T-helper 2 cell treated with Interferon-gamma antibody and Interleukin-4, amounts not matched to agents 5 μg/mL and 100 μg/mL, for 36 hours (primary cell): ENCODE data around the gene BIRC2.

ENCODE experiments used
- DNase-seq: peaks from one replicate; pipeline ENCODE4 v3.0.0; 2021; ENCODE audit warnings: low spot score
- H3K27ac Mint-ChIP-seq: one replicate; pipeline ENCODE4 v1.8.0; 2021; ENCODE audit warnings: mild to moderate bottlenecking, mixed read lengths
- H3K27me3 Mint-ChIP-seq: one replicate; pipeline ENCODE4 v1.8.0; 2021; ENCODE audit warnings: low read depth, mixed read lengths
- H3K36me3 Mint-ChIP-seq: one replicate; pipeline ENCODE4 v1.8.0; 2021; ENCODE audit warnings: low read depth, mixed read lengths
- H3K4me1 Mint-ChIP-seq: one replicate; pipeline ENCODE4 v1.8.0; 2021; ENCODE audit warnings: low read depth, mixed read lengths
- H3K4me3 Mint-ChIP-seq: one replicate; pipeline ENCODE4 v1.8.0; 2022; ENCODE audit warnings: mild to moderate bottlenecking, moderate library complexity, mixed read lengths
- H3K9me3 Mint-ChIP-seq: one replicate; pipeline ENCODE4 v1.8.0; 2021; ENCODE audit warnings: mixed read lengths

Gene BIRC2

DNA sequence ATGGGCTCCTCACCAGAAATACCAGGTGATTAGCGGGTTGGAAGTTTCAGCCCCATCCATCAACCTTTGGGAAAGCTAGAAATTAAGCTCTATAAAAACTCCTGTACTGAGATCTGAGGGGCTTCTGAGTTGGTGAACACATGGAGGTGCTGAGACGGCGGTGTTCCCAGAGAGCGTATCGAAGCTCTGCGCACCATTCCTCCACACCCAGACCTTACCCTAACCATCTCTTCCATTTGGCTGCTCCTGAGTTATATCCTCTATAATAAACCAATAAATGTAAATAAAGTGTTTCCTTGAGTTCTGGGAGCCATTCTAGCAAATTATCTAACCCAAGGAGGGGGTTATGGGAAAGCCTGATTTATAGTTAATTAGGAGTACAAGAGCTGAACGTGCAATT is 64.1 kb downstream of the BIRC2 start:
- H3K4me1 Mint-ChIP-seq, result peaks cover 54% of the 10 kb centered on the region
- H3K4me3 Mint-ChIP-seq, result no peak overlapping the region
- peaks cover 45% of the 10 kb centered on the region for H3K36me3 Mint-ChIP-seq
- no peaks in the 10 kb centered on the region for H3K27me3 Mint-ChIP-seq
- no peak for DNase-seq
- H3K27ac Mint-ChIP-seq, result no peak overlapping the region
- H3K9me3 Mint-ChIP-seq, result peaks cover 6% of the 10 kb centered on the region

DNA sequence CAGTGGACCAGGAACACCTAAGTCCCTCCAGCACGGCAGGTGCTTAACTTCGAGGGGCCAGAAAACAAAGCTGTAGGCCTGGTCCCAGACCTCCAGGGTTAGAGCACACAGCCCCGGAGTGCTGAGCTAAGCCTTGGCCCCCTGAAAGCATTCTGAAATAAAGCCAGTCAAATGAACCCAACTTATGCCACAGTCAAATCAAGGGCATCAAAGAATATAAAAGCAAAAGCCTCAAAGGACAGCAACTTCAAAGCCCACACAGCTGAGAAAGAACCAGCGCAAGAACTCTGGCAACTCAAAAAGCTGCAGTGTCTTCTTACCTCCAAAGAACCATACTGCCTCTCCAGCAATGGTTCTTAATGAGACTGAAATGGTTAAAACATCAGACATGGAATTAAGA is 66.5 kb downstream of the BIRC2 start:
- H3K9me3 Mint-ChIP-seq, result peaks cover 21% of the 10 kb centered on the region
- peaks cover 59% of the 10 kb centered on the region for H3K36me3 Mint-ChIP-seq
- peaks cover 60% of the 10 kb centered on the region for H3K4me1 Mint-ChIP-seq
- DNase-seq, result no peak
- H3K4me3 Mint-ChIP-seq, result peak overlapping the region; percentile 69
- no peaks in the 10 kb centered on the region for H3K27me3 Mint-ChIP-seq
- H3K27ac Mint-ChIP-seq, result no peak overlapping the region

DNA sequence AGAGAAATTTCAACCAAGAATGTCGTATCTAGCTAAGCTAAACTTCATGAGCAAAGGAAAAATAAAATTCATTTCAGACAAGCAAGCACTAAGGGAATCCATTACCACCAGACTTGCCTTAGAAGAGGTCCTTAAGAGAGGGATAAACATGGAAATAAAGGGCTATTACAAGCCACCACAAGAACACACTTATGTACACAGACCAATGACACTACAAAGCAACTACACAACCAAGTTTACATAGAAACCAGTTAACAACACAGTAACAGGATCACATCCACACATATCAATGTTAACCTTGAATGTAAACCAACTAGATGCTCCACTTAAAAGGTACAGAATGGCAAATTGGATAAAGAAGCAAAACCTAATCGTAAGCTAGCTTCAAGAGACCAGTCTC is 67.5 kb downstream of the BIRC2 start:
- Mint-ChIP-seq H3K27ac (no peak overlapping the region), H3K9me3 (peaks cover 26% of the 10 kb centered on the region), H3K36me3 (peaks cover 61% of the 10 kb centered on the region), H3K27me3 (no peaks in the 10 kb centered on the region), H3K4me1 (peaks cover 54% of the 10 kb centered on the region), H3K4me3 (peak overlapping the region; percentile 69)
- DNase-seq, result no peak

DNA sequence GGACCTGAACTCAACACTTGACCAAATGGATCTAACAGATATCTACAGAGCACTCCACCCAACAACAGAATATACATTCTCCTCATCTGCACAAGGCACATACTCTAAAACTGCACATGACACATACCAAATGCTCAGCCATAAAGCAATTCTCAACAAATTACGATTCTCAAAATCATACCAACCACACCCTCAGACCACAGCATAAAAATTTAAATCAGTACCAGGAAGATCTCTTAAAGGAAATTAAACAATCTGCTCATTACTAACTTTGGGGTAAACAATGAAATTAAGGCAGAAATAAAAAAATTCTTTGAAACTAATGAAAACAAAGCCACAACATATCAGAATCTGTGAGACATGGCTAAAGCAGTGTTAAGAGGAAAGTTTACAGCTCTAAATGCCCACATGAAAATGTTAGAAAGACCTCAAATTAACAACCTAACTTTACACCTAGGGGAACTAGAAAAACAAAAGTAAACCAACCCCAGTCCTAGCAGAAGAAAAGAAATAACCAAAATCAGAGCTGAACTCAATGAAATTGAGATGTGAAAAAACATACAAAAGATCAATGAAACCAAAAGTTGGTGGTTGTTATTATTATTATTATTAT is 68.4 kb downstream of the BIRC2 start:
- H3K27ac Mint-ChIP-seq, result peak overlapping the region; percentile 72
- H3K27me3 Mint-ChIP-seq, result no peaks in the 10 kb centered on the region
- H3K9me3 Mint-ChIP-seq, result peaks cover 26% of the 10 kb centered on the region
- peaks cover 57% of the 10 kb centered on the region for H3K4me1 Mint-ChIP-seq
- peak overlapping the region; percentile 69 for H3K4me3 Mint-ChIP-seq
- peaks cover 62% of the 10 kb centered on the region for H3K36me3 Mint-ChIP-seq
- DNase-seq, result no peak

DNA sequence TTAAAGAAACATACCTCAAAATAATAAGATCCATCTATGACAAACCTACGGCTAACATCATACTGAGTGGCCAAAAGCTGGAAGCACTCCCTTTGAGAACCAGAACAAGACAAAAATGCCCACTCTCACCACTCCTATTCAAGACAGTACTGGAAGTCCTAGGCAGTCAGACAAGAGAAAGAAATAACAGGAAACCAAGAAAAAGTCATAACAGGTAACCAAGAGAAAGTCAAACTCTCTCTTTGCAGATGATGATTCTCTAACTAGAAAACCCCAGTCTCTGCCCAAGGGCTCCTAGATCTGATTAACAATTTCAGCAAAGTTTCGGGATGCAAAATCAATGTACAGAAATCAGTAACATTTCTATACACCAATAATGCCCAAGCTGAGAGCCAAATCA is 70.0 kb downstream of the BIRC2 start:
- Mint-ChIP-seq H3K4me1 (peaks cover 61% of the 10 kb centered on the region), H3K4me3 (peak overlapping the region; percentile 35), H3K9me3 (peaks cover 26% of the 10 kb centered on the region), H3K36me3 (peaks cover 65% of the 10 kb centered on the region), H3K27ac (peak overlapping the region; percentile 66), H3K27me3 (no peaks in the 10 kb centered on the region)
- no peak for DNase-seq

DNA sequence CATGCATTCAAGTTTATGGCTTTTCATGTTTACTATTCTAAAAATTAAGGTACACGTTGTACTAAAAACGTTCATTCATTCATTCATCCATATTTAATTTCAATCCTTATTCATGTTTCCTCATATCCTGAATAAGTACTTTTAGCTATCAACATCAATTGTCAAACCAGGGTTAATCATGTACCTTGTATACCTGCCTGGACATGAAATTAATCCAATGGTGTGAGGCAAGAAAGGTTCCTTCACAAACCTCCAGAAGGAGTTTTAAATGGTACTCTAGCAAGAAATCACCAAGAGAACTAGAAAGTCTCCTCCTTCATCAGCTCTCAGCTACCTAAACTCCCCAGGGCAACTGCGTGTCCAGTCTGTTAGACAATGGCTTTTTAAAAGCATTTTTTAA is 72.2 kb downstream of the BIRC2 start:
- Mint-ChIP-seq H3K9me3 (peaks cover 26% of the 10 kb centered on the region), H3K36me3 (peaks cover 67% of the 10 kb centered on the region), H3K4me1 (peaks cover 65% of the 10 kb centered on the region), H3K27me3 (no peaks in the 10 kb centered on the region), H3K4me3 (no peak overlapping the region), H3K27ac (no peak overlapping the region)
- no peak for DNase-seq

DNA sequence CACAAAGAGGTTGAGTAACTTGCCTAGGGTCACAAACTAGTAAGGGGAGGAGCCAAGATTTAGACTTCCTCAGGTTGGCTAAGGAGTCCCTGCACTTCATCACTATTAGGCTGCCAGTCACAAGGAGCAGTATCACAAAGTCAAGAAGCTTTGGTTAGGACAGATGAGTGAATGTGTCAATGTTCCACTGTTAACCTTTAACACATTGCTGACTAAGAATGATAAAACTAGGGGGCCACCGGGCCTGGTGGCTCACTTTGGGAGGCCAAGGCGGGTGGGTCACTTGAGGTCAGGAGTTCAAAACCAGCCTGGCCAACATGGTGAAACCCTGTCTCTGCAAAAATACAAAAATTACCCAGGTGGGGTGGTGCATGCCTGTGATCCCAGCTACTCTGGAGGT is 73.5 kb downstream of the BIRC2 start:
- peaks cover 58% of the 10 kb centered on the region for H3K4me1 Mint-ChIP-seq

DNA sequence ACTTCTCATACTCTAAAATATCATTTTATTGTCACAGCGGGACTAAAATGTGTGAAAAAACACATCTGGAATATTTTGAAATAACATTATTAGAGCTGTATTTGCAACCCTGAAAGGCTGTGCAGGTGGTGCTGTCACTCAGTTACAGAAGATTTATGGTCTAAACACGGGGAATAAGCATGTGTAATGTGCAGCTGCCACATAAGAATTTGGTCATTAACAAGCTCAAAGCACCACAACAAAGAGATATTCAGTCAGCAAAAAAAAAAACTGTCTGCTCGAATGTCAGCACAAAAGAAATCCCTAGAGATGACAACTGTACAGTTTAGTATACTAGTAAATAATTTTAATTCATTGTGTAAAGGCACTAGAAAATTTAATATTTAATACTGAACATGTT is 74.2 kb downstream of the BIRC2 start:
- Mint-ChIP-seq H3K27me3 (no peaks in the 10 kb centered on the region), H3K36me3 (peaks cover 65% of the 10 kb centered on the region), H3K4me3 (no peak overlapping the region), H3K9me3 (peaks cover 19% of the 10 kb centered on the region), H3K27ac (peak overlapping the region; percentile 22), H3K4me1 (peaks cover 59% of the 10 kb centered on the region)
- no peak for DNase-seq

More for the DNA sequence above, 73.5 kb downstream of the BIRC2 start:
- Mint-ChIP-seq H3K36me3 (peaks cover 64% of the 10 kb centered on the region), H3K9me3 (peaks cover 22% of the 10 kb centered on the region), H3K27ac (peak overlapping the region; percentile 22), H3K4me3 (no peak overlapping the region), H3K27me3 (no peaks in the 10 kb centered on the region)
- DNase-seq, result peak; percentile 30

DNA sequence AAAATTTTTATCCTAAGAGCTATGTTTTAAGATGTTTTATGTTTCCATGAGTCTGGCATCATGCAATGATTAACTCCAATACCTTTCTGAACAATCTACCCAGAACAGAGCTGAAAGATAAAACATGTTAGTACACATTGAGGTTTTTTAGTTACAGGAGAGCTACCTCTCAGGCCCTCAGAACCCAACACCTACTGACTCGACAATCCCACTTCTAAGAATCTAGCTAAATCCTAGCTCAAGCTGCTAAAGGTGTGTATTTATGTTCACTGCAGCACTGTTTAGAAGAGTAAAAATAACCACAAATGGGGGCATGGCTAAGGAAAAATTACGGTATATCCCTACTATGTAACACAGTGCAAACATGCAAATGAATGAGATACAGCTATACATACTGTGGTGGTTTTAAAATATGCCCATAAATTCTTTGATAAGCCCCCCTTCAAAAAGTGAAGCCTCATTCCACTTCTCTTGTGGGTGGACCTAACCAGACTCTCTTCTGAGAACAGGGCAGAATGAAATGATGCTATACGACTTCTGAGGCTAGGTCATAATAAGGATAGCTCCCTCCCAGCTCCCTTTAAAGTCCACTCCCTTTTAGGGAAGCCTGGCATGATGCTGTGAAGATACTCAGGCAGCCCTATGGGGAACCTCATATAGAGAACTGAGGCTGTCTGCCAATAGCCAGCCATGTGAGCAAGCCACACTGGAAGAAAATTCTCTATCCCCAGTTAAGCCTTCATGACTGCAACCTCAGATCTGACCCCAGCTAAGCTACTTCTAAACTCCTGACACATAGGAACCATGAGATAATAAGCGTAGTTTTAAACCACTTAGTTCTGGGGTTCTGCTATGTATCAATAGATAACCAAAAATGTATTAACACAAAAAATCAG is 76.1 kb downstream of the BIRC2 start:
- H3K9me3 Mint-ChIP-seq, result peaks cover 8% of the 10 kb centered on the region
- no peak overlapping the region for H3K4me3 Mint-ChIP-seq
- peak overlapping the region; percentile 39 for H3K27ac Mint-ChIP-seq
- H3K27me3 Mint-ChIP-seq, result no peaks in the 10 kb centered on the region
- H3K36me3 Mint-ChIP-seq, result peaks cover 62% of the 10 kb centered on the region
- H3K4me1 Mint-ChIP-seq, result peaks cover 45% of the 10 kb centered on the region
- DNase-seq, result no peak

DNA sequence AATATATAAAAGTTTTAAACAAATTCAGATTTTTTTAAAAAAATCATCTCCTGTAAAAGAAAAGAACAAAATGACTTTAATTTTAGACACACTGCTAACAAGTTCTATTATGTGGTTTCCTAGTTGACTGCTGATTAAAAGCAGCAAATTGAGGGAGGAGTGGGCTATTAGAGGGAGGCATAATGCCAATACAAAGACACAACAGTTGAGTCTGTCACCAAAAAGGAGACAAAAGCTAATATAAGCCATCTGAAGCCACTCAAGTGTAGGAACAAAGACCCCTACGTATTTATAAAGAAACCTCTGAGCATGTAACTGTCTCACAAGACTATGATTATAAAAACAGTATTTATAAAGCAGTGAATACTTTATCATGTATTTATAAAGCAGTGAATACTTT is 76.9 kb downstream of the BIRC2 start:
- H3K36me3 Mint-ChIP-seq, result peaks cover 58% of the 10 kb centered on the region
- H3K4me1 Mint-ChIP-seq, result peaks cover 43% of the 10 kb centered on the region

DNA sequence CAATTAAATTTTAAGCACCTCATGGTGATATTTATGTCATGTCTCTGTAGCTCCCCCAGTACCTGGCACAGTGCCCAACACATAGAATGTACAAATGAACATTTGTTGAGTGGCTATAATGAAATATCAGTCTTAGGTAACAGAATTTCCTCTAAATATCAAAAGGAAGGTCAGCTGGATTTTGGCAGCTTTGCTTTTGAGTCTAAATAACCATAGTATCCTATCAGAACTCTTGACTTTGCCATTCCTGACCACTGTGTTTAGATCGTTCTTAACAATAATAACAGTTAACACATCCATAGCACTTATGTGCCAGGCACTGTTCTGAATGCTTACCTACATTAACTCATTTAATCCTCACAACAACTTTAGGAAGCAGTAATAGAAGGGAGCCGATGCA is 79.0 kb downstream of the BIRC2 start:
- no peaks in the 10 kb centered on the region for H3K9me3 Mint-ChIP-seq
- H3K36me3 Mint-ChIP-seq, result peaks cover 64% of the 10 kb centered on the region
- peaks cover 50% of the 10 kb centered on the region for H3K4me1 Mint-ChIP-seq
- no peak for DNase-seq
- H3K27me3 Mint-ChIP-seq, result no peaks in the 10 kb centered on the region
- H3K4me3 Mint-ChIP-seq, result no peak overlapping the region
- H3K27ac Mint-ChIP-seq, result no peak overlapping the region

More for the DNA sequence above, 76.9 kb downstream of the BIRC2 start:
- Mint-ChIP-seq H3K9me3 (peaks cover 2% of the 10 kb centered on the region), H3K4me3 (no peak overlapping the region), H3K27ac (no peak overlapping the region), H3K27me3 (no peaks in the 10 kb centered on the region)
- DNase-seq, result no peak

DNA sequence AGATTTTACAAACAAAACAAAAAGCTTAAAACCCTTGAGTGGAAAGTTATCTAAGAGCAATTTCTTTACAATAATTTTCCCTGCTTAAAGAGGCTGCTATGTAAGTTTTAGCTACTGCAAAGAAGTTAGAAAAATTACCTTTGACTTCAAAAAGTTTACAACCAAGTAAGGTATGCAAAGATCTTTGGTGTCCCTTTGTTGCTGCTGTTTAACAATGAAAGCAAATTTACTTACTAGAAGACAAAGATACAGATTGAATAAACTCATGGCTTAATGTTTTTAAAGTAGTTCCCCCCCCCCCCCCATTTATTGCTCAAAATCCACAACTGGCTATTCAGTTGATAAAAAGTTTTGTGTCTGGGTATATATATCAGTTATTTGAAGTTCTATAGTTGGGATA is 79.6 kb downstream of the BIRC2 start:
- Mint-ChIP-seq H3K27me3 (no peaks in the 10 kb centered on the region), H3K4me1 (peaks cover 49% of the 10 kb centered on the region), H3K4me3 (no peak overlapping the region), H3K27ac (no peak overlapping the region), H3K36me3 (peaks cover 62% of the 10 kb centered on the region), H3K9me3 (no peaks in the 10 kb centered on the region)
- no peak for DNase-seq

DNA sequence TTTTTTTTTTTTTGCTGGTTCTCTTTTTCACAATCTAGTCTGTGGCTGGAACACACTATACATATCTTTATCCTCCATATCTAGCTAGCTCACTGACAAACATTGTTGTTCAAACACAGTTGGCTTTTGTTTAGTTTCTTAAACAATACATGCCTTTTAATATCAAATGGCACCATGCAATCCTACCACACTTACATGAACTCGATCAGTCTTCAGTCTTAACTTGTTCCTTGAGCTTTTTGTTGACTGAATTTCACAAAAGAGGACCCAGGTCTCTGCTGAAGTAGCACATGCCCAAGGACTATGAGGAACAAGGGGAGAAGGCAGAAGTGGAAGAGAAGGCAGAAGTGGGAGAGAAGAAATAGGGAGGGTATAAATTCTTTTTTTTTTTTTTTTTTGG is 80.1 kb downstream of the BIRC2 start:
- Mint-ChIP-seq H3K27ac (peak overlapping the region; percentile 46), H3K36me3 (peaks cover 63% of the 10 kb centered on the region), H3K9me3 (peaks cover 4% of the 10 kb centered on the region), H3K4me1 (peaks cover 51% of the 10 kb centered on the region), H3K27me3 (no peaks in the 10 kb centered on the region), H3K4me3 (no peak overlapping the region)
- no peak for DNase-seq
